Subcutaneous abdominal adipose tissue (tissue), 5 donors: Measurements from ENCODE around the gene STT3B.

Source experiments
- H3K27ac ChIP-seq: one replicate; pipeline ENCODE4 v1.7.0; 2013; ENCODE audit warnings: low read depth, mild to moderate bottlenecking, inconsistent platforms, low read length, moderate library complexity
- H3K27me3 ChIP-seq, 5 donors: one replicate each; pipeline ENCODE4 v1.7.0; 2013; ENCODE audit warnings: low read length in 5 of 5, inconsistent platforms in 1 of 5; ENCODE audit not compliant: control insufficient read depth in 5 of 5, insufficient read depth in 4 of 5
- H3K36me3 ChIP-seq, 5 donors: one replicate each; pipeline ENCODE4 v1.7.0; 2013; ENCODE audit warnings: low read length in 5 of 5; ENCODE audit not compliant: control insufficient read depth in 5 of 5, insufficient read depth in 5 of 5
- H3K4me1 ChIP-seq, 5 donors: one replicate each; pipeline ENCODE4 v1.7.0; 2013; ENCODE audit warnings: low read length in 5 of 5, mild to moderate bottlenecking in 3 of 5, moderate library complexity in 1 of 5; ENCODE audit not compliant: control insufficient read depth in 5 of 5, insufficient read depth in 5 of 5
- H3K4me3 ChIP-seq, 5 donors: one replicate each; pipeline ENCODE4 v1.7.0; 2013; ENCODE audit warnings: low read length in 5 of 5, low read depth in 1 of 5
- H3K9ac ChIP-seq, 5 donors: one replicate each; pipeline ENCODE4 v1.7.0; 2013; ENCODE audit warnings: low read length in 5 of 5, mild to moderate bottlenecking in 4 of 5, moderate library complexity in 3 of 5
- H3K9me3 ChIP-seq, 5 donors: one replicate each; pipeline ENCODE4 v1.7.0; 2013; ENCODE audit warnings: low read length in 5 of 5; ENCODE audit not compliant: control insufficient read depth in 5 of 5
- donor health status: healthy.
- donor health status: healthy.
- donor health status: healthy.
- donor health status: healthy.
- donor health status: healthy.

STT3B gene

GRCh38 chr3:31565288-31565687, 32.6 kb downstream of the STT3B start:
- peaks cover 0 to 10% (median 8%) of the 10 kb centered on the region in 5 donors for H3K4me1 ChIP-seq
- no peaks in the 10 kb centered on the region for H3K36me3 ChIP-seq
- no peaks in the 10 kb centered on the region for H3K27me3 ChIP-seq
- H3K9ac ChIP-seq: no peak overlapping the region
- no peak overlapping the region for H3K4me3 ChIP-seq
- H3K9me3 ChIP-seq: no peaks in the 10 kb centered on the region
- H3K27ac ChIP-seq: no peak overlapping the region

GRCh38 chr3:31567036-31567435, 34.3 kb downstream of the STT3B start:
- Histone ChIP-seq H3K9ac (no peak overlapping the region), H3K27ac (no peak overlapping the region), H3K9me3 (no peaks in the 10 kb centered on the region), H3K4me3 (no peak overlapping the region), H3K36me3 (no peaks in the 10 kb centered on the region), H3K27me3 (no peaks in the 10 kb centered on the region), H3K4me1 (peaks cover 0 to 8% (median 6%) of the 10 kb centered on the region in 5 donors)

- H3K4me3 ChIP-seq: no peak overlapping the region
- no peaks in the 10 kb centered on the region for H3K27me3 ChIP-seq
- no peak overlapping the region for H3K27ac ChIP-seq
- H3K36me3 ChIP-seq: no peaks in the 10 kb centered on the region
- H3K9me3 ChIP-seq: no peaks in the 10 kb centered on the region
- peaks cover 0 to 12% (median 7%) of the 10 kb centered on the region in 5 donors for H3K4me1 ChIP-seq
- no peak overlapping the region for H3K9ac ChIP-seq
These were observed 35.9 kb downstream of the STT3B start for GRCh38 chr3:31568649-31569048.

- Histone ChIP-seq H3K27me3 (no peaks in the 10 kb centered on the region), H3K9me3 (no peaks in the 10 kb centered on the region), H3K4me1 (peaks cover 0 to 11% (median 0%) of the 10 kb centered on the region in 5 donors), H3K27ac (no peak overlapping the region), H3K36me3 (no peaks in the 10 kb centered on the region), H3K9ac (no peak overlapping the region), H3K4me3 (no peak overlapping the region)
These were observed 38.6 kb downstream of the STT3B start for GRCh38 chr3:31571325-31571724.

- no peak overlapping the region for H3K27ac ChIP-seq
These were observed 39.7 kb downstream of the STT3B start for GRCh38 chr3:31572236-31573004.

GRCh38 chr3:31573036-31573779, 40.5 kb downstream of the STT3B start:
- Histone ChIP-seq H3K4me3 (no peak overlapping the region), H3K27ac (no peak overlapping the region), H3K9me3 (no peaks in the 10 kb centered on the region), H3K36me3 (peaks cover 0 to 3% (median 0%) of the 10 kb centered on the region in 5 donors), H3K27me3 (no peaks in the 10 kb centered on the region), H3K9ac (no peak overlapping the region), H3K4me1 (peaks cover 0 to 11% (median 0%) of the 10 kb centered on the region in 5 donors)

More at GRCh38 chr3:31572236-31573004, 39.7 kb downstream of the STT3B start:
- H3K4me1 ChIP-seq: peaks cover 0 to 11% (median 0%) of the 10 kb centered on the region in 5 donors
- H3K4me3 ChIP-seq: no peak overlapping the region
- no peak overlapping the region for H3K9ac ChIP-seq
- no peaks in the 10 kb centered on the region for H3K9me3 ChIP-seq
- no peaks in the 10 kb centered on the region for H3K36me3 ChIP-seq
- no peaks in the 10 kb centered on the region for H3K27me3 ChIP-seq

GRCh38 chr3:31575448-31575847, 42.7 kb downstream of the STT3B start:
- Histone ChIP-seq H3K9me3 (no peaks in the 10 kb centered on the region), H3K9ac (no peak overlapping the region), H3K4me1 (peaks cover 0 to 11% (median 0%) of the 10 kb centered on the region in 5 donors), H3K4me3 (no peak overlapping the region), H3K27ac (no peak overlapping the region), H3K36me3 (peaks cover 3 to 13% (median 5%) of the 10 kb centered on the region in 5 donors), H3K27me3 (no peaks in the 10 kb centered on the region)

GRCh38 chr3:31576521-31576920, 43.8 kb downstream of the STT3B start:
- H3K9ac ChIP-seq: no peak overlapping the region
- no peaks in the 10 kb centered on the region for H3K27me3 ChIP-seq
- peaks cover 3 to 13% (median 5%) of the 10 kb centered on the region in 5 donors for H3K36me3 ChIP-seq
- peaks cover 0 to 11% (median 3%) of the 10 kb centered on the region in 5 donors for H3K4me1 ChIP-seq
- no peak overlapping the region for H3K4me3 ChIP-seq
- H3K9me3 ChIP-seq: no peaks in the 10 kb centered on the region
- no peak overlapping the region for H3K27ac ChIP-seq

GRCh38 chr3:31577232-31577631, 44.5 kb downstream of the STT3B start:
- Histone ChIP-seq H3K9ac (no peak overlapping the region), H3K36me3 (peaks cover 3 to 13% (median 5%) of the 10 kb centered on the region in 5 donors), H3K4me3 (no peak overlapping the region), H3K27me3 (no peaks in the 10 kb centered on the region), H3K27ac (no peak overlapping the region), H3K9me3 (no peaks in the 10 kb centered on the region), H3K4me1 (peaks cover 0 to 11% (median 6%) of the 10 kb centered on the region in 5 donors)

- Histone ChIP-seq H3K27ac (no peak overlapping the region), H3K4me3 (no peak overlapping the region), H3K9me3 (no peaks in the 10 kb centered on the region), H3K4me1 (peaks cover 0 to 8% (median 3%) of the 10 kb centered on the region in 5 donors), H3K27me3 (no peaks in the 10 kb centered on the region), H3K36me3 (peaks cover 3 to 14% (median 5%) of the 10 kb centered on the region in 5 donors), H3K9ac (no peak overlapping the region)
These were observed 47.1 kb downstream of the STT3B start for GRCh38 chr3:31579828-31580227.
